LNCAP (cell line): Measurements from ENCODE around the gene TRIM8.

Experiments used
- TF ChIP-seq, protein P1 (sequence below): fragments of 450-650 bp; IDR thresholded peaks from 2 replicates; pipeline ENCODE4 v1.5.1; 2017; ENCODE audit warnings: mild to moderate bottlenecking

The TRIM8 gene

DNA sequence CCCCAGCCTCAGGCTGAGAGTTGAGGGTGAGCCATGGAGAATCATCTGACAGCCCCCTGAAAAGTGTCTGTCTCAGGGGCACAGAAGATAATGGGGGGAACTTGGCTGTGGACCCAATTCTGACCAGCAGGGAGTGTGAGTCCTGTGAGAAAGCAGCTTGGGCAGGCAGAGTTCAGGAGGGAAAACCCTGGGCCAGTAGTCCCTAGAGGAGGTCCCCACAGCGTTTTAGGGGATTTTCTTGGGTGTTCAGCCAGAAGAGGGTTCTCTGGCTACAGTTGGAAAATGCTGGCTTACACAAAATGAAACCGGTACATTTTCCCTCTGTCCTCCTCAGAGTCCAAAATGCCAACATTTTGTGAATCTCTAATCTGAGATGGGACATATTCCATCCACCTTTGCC lies 35.8 kb upstream of the TRIM8 start:
- TF ChIP-seq, protein P1, sequence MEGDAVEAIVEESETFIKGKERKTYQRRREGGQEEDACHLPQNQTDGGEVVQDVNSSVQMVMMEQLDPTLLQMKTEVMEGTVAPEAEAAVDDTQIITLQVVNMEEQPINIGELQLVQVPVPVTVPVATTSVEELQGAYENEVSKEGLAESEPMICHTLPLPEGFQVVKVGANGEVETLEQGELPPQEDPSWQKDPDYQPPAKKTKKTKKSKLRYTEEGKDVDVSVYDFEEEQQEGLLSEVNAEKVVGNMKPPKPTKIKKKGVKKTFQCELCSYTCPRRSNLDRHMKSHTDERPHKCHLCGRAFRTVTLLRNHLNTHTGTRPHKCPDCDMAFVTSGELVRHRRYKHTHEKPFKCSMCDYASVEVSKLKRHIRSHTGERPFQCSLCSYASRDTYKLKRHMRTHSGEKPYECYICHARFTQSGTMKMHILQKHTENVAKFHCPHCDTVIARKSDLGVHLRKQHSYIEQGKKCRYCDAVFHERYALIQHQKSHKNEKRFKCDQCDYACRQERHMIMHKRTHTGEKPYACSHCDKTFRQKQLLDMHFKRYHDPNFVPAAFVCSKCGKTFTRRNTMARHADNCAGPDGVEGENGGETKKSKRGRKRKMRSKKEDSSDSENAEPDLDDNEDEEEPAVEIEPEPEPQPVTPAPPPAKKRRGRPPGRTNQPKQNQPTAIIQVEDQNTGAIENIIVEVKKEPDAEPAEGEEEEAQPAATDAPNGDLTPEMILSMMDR: no peak

DNA sequence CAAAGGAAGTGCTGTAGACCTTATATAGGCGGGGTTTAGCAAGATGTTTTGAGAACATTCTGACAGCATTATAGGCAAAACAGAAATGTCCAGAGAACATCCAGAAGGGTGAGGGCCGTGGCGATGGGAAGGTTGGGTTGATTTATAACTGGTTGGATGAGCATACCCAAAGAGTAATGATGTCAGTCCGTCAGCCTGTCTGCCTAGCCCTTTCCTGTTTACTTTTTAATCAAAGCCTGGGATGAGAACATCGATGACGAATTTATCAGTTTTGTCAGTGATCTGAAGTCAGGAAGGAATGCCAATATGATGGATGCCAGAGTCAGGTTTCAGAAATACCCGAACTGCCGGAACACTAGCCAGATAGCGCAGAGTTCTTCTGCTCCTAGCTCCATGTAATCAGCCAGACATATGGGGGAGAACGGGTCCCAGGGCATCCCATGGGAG lies 33.8 kb upstream of the TRIM8 start:
- TF ChIP-seq, protein P1: no peak

DNA sequence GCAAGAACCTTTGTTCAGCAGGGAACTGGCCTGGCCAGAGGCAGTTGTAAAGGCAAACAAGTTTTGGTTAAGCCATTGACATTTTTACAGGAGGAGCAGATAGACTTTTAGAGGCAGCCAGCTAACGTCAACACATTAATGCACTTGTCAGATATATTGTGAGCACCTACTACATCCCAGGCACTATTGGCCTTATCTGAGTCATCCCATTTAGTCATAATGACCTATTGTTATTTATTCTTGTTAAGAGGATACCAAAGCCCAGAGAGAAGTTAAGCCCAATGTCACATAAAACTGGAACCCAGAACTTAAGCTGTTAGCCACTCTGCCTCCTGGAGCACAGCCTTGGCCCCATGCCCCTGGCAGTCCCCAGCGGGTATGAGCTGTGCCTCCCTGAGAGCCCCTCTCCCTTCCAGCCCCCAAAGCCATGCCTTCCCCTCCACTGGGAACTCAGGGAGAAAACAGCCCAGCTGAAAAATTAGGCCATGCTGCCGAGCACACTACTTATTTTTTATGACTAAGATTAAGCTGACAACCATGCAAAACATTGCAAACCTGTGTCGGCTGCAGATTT lies 32.7 kb upstream of the TRIM8 start:
- TF ChIP-seq, protein P1: no peak

DNA sequence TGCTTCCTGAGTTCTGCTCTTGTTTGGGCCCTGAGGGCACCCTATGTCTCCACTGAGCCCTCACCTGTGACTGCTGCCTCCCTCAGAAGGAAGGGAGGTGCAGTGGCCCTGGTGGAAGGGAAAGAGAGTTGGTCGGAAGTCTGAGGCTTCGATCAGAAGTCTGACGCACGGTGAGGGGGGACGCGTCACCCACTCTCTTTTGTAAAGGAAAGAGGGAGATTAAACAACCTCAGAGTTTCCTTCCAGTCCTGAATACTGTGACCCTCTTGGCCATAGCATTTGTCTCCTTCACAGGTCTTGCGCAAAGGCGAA lies 31.4 kb upstream of the TRIM8 start:
- TF ChIP-seq, protein P1: no peak

DNA sequence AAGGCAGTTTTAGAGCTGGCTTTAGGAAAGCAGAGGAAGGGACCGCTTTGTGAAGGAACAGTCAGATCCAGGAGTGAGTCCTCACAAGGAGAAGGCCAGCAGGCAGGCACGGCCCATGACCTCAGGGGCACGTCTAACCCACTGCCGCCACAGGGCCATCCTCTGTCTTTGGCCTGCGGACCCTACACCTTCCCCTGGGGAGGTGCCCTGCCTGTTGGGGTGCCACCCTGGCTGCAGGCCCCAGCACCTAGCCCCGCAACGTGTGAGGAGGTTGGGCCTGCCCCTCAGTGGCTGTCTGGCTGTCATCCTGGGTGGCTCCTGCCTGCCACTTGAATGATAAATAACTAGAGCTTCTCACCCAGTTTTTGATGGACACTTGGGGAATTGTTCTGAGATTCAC lies 31.0 kb upstream of the TRIM8 start:
- TF ChIP-seq, protein P1: no peak

DNA sequence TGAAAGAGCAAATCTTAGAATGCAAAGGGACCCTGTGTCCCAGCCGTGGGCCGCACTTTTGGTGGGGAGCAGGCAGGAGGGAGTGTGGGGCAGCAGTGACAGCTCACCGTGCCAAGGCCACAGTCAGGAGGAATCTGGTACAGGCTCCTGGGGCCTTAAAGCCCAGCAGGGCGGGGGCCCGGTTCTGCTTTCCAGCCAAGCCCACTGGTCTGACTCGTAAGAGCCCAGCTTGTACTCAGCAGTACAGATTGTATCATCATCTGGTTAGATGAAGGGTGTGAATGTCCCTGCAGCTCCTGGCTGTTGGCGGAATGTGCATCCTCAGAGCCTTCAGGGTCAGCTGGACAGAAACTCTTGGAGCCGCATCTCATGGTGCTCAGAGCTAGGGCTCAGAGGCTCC lies 30.5 kb upstream of the TRIM8 start:
- TF ChIP-seq, protein P1: no peak

DNA sequence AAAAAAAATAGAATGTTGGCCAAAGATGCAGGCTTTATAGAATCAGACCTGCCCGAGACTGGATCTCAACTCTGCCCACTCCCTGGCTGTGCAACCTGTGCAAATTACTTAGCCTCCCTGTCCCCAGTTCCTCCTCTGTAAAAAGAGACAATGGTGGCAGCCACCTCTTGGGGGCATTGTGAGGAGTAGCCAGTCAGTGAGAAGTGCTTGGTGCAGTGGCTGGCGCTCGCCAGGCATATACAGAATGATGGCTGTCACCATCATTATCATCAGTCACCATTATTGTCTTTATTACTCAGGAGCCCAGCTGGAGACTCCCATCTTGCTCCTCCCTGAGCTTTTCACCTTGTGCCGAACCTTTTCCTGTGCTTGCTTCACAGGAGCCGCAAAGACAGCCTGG lies 29.4 kb upstream of the TRIM8 start:
- TF ChIP-seq, protein P1: no peak

DNA sequence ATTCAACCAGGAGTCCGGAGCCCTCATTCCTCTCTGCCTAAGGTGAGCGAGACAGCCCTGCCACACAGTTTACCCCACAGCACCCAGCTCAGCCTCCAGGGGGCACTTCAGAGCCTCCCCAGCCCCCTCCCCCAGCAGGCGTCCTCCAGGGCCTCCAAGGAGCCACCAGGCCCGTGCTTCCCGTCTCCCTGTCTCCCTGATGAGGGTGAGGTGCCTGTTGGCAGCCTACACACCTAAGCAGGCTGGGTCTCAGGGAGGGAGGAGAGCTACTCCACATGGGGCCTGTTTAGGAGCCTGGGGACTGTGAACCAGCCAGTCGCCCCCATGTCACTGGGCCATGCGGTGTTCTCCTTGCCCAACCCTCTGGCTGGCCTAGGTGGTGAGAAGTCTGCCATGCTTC lies 28.9 kb upstream of the TRIM8 start:
- TF ChIP-seq, protein P1: no peak
